ENCODE data around the gene WDFY2. TPM values are rescaled to one million over a fixed set of nuclear protein-coding genes. Genes with fewer than 3 reads are reported as not detected.

WDFY2 gene
- total RNA-seq, 2 donors from 2014 or later = 2.7 to 3.3 TPM

DNA sequence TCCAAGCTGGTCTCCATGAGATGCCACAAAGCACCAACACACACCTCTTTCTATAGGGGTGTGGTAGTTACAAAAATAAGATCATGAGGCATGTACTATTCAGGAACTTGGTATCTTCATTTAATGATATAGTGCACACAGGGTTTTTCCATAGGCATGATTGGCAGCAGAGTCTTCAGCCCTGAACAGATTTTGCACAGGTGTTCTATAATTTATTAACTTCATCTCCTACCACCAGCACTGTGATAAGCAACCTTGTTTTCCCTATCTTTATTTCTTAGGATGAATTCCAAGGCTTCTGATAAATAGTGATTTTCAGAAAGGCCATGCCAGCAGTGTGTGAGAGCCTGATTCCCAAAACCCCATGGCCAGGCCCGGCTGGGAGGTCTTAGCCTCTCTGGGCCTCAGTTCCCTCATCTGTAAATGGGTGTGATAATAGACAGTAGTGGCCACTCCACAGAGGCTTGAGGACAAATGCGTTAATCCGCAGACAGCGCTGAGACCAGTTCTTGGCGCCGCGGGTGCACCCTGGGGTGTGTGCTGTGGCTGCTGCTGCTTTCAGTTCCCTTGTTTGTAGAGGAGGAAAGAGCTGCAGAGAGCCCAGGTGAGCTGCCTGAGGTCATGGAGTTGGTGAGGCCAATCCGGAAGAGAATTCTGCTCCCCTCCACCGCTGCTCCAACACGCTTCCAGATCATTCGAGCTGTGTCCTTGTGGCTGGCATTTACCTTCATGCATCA lies 186.6 kb downstream of the WDFY2 start:
- no peak overlapping the region for H3K9ac ChIP-seq (ENCODE audit: low read depth in 2 of 2, low read length in 2 of 2)
- TF ChIP-seq, protein P1, sequence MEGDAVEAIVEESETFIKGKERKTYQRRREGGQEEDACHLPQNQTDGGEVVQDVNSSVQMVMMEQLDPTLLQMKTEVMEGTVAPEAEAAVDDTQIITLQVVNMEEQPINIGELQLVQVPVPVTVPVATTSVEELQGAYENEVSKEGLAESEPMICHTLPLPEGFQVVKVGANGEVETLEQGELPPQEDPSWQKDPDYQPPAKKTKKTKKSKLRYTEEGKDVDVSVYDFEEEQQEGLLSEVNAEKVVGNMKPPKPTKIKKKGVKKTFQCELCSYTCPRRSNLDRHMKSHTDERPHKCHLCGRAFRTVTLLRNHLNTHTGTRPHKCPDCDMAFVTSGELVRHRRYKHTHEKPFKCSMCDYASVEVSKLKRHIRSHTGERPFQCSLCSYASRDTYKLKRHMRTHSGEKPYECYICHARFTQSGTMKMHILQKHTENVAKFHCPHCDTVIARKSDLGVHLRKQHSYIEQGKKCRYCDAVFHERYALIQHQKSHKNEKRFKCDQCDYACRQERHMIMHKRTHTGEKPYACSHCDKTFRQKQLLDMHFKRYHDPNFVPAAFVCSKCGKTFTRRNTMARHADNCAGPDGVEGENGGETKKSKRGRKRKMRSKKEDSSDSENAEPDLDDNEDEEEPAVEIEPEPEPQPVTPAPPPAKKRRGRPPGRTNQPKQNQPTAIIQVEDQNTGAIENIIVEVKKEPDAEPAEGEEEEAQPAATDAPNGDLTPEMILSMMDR (IDR thresholded peaks at IDR 0.05) = no peak
- no peaks in the 10 kb centered on the region for H3K4me1 ChIP-seq
- H3K9me3 ChIP-seq = no peaks in the 10 kb centered on the region
- no peak for DNase-seq
- H3K27me3 ChIP-seq = no peaks in the 10 kb centered on the region
- H3K4me3 ChIP-seq = no peak overlapping the region
- H3K27ac ChIP-seq = no peak overlapping the region
- intact Hi-C loops (cut with DNase I) = no loop called here
- H3K36me3 ChIP-seq = no peaks in the 10 kb centered on the region

DNA sequence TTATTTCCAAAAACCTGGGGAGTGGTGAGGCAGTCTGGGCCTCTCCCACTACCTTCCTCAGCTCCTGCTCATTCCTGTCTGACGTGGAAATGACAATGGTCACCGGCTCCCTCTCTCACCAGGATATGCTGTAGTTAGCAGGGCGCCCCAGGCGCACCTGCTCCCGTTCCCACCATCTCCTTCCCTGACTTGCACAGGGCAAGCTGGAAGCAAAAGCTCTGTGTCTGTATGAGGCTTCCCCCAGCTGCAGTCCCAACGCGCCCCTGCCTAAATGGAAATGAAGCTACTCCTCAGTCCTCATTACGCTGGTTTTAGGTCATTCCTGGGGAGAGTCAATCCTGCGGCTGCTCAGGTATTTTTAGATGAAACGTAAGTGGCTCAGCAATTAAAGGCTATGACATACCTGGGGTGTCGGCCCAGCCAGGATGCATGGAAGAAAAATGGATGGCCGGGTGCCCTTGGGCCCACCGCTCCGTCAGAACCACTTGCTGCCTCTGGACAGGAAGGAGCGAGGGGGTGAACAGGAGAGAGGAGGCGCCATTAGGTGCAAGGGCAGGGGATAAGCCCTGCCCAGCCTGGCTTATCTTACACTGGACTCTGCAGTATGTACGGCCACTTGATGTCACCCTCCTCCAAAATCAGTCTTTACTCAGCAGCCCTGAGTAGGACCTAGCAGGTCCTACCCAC lies 187.3 kb downstream of the WDFY2 start:
- no peaks in the 10 kb centered on the region for H3K27me3 ChIP-seq
- intact Hi-C loops (cut with DNase I) = no loop called here
- DNase-seq = no peak
- H3K36me3 ChIP-seq = no peaks in the 10 kb centered on the region
- no peak overlapping the region for H3K27ac ChIP-seq
- H3K4me3 ChIP-seq = no peak overlapping the region
- no peaks in the 10 kb centered on the region for H3K9me3 ChIP-seq
- no peak overlapping the region for H3K9ac ChIP-seq (ENCODE audit: low read depth in 2 of 2, low read length in 2 of 2)
- no peaks in the 10 kb centered on the region for H3K4me1 ChIP-seq
- TF ChIP-seq, protein P1 (IDR thresholded peaks at IDR 0.05) = no peak

DNA sequence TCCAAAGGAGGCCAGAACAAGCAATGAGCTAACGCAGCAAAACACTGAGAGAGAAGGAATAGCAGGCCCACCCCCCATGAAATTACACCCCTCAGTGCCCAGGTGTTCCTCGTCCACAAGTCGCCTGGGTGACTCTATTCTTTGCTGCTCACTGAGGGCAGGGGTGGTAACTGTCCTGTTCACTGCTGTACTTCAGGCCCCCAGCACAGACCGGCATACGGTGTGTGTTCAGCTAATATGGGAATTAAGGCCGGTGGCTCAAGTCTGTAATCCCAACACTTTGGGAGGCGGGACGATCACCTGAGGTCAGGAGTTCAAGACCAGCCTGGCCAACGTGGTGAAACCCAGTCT lies 187.8 kb downstream of the WDFY2 start:
- Histone ChIP-seq H3K9ac (ENCODE audit: low read depth in 2 of 2, low read length in 2 of 2) (no peak overlapping the region), H3K9me3 (no peaks in the 10 kb centered on the region), H3K27me3 (no peaks in the 10 kb centered on the region), H3K36me3 (no peaks in the 10 kb centered on the region), H3K27ac (no peak overlapping the region), H3K4me3 (no peak overlapping the region), H3K4me1 (no peaks in the 10 kb centered on the region)
- TF ChIP-seq, protein P1 (IDR thresholded peaks at IDR 0.05) = no peak
- intact Hi-C loops (cut with DNase I) = no loop called here
- DNase-seq = no peak

DNA sequence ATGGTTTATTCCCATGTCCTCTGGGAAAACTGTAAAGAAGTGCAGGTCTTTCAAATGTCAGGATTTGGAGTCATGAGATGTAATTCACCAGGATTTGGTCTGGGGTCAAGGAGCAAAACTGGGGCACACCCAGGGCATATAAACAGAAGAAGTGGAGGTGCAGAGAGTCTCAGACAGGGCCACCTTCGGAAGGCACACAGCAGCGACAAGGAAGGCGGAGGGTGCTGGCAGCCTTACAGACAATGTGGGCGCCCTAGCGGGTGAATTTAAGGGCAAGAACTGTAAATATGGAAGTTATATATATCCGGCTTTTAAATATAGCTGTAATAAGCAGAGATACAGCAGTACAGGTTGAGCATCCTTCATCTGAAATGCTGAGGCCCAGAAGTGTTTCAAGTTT lies 188.5 kb downstream of the WDFY2 start:
- Histone ChIP-seq H3K4me3 (no peak overlapping the region), H3K4me1 (no peaks in the 10 kb centered on the region), H3K27me3 (no peaks in the 10 kb centered on the region), H3K27ac (no peak overlapping the region), H3K9me3 (no peaks in the 10 kb centered on the region), H3K9ac (ENCODE audit: low read depth in 2 of 2, low read length in 2 of 2) (no peak overlapping the region), H3K36me3 (no peaks in the 10 kb centered on the region)
- intact Hi-C loops (cut with DNase I) = no loop called here
- DNase-seq = no peak
- TF ChIP-seq, protein P1 (IDR thresholded peaks at IDR 0.05) = no peak

GRCh38 chr13:51773515-51773914 lies 189.3 kb downstream of the WDFY2 start:
- intact Hi-C loops (cut with DNase I) = no loop called here

More at GRCh38 chr13:51773515-51773914, 189.3 kb downstream of the WDFY2 start:
- H3K36me3 ChIP-seq = no peaks in the 10 kb centered on the region
- TF ChIP-seq, protein P1 (IDR thresholded peaks at IDR 0.05) = no peak
- H3K4me3 ChIP-seq = no peak overlapping the region
- H3K9ac ChIP-seq (ENCODE audit: low read depth in 2 of 2, low read length in 2 of 2) = no peak overlapping the region
- no peak for DNase-seq
- no peaks in the 10 kb centered on the region for H3K4me1 ChIP-seq
- no peaks in the 10 kb centered on the region for H3K27me3 ChIP-seq
- no peaks in the 10 kb centered on the region for H3K9me3 ChIP-seq
- H3K27ac ChIP-seq = no peak overlapping the region
